Liver (tissue), 9 donors: ENCODE data around the gene UBR1. TPM values are rescaled to one million over a fixed set of nuclear protein-coding genes. Genes with fewer than 3 reads are reported as not detected.

Source experiments
- DNase-seq: peaks from one replicate; pipeline ENCODE4 v3.0.0-alpha.2; 2017; ENCODE audit warnings: low spot score
- H3K27ac ChIP-seq, 2 donors: one replicate each; pipeline ENCODE4 v1.7.0; 2013; ENCODE audit warnings: inconsistent platforms in 2 of 2, low read length in 2 of 2, control low read depth in 1 of 2, low read depth in 1 of 2, mild to moderate bottlenecking in 1 of 2
- H3K27me3 ChIP-seq, 4 donors: one replicate each; pipeline versions ENCODE4 v1.6.1 to v1.7.0; 2013; ENCODE audit warnings: low read length in 3 of 4, inconsistent platforms in 1 of 4, mild to moderate bottlenecking in 1 of 4, moderate library complexity in 1 of 4; ENCODE audit not compliant: control insufficient read depth in 4 of 4, insufficient read depth in 4 of 4
- H3K36me3 ChIP-seq, 4 donors: one replicate each; pipeline versions ENCODE4 v1.6.1 to v1.7.0; 2013; ENCODE audit warnings: low read length in 3 of 4, mild to moderate bottlenecking in 3 of 4, low read depth in 1 of 4, moderate library complexity in 1 of 4; ENCODE audit not compliant: control insufficient read depth in 4 of 4, insufficient read depth in 3 of 4
- H3K4me1 ChIP-seq, 4 donors: one replicate each; pipeline versions ENCODE4 v1.6.1 to v1.7.0; 2013; ENCODE audit warnings: low read length in 3 of 4, mild to moderate bottlenecking in 3 of 4, moderate library complexity in 1 of 4; ENCODE audit not compliant: control insufficient read depth in 4 of 4, insufficient read depth in 4 of 4
- H3K4me3 ChIP-seq, 3 donors: one replicate each; pipeline versions ENCODE4 v1.6.1 to v1.7.0; 2013; ENCODE audit warnings: low read length in 3 of 3, control low read depth in 1 of 3, low read depth in 1 of 3, mild to moderate bottlenecking in 1 of 3
- H3K9ac ChIP-seq, 2 donors: one replicate each; pipeline ENCODE4 v1.7.0; 2013; ENCODE audit warnings: low read length in 2 of 2, mild to moderate bottlenecking in 2 of 2, moderate library complexity in 2 of 2, control low read depth in 1 of 2, low read depth in 1 of 2
- H3K9me3 ChIP-seq, 4 donors: one replicate each; pipeline versions ENCODE4 v1.6.1 to v1.7.0; 2013; ENCODE audit warnings: low read length in 3 of 4; ENCODE audit not compliant: control insufficient read depth in 4 of 4
- EGR1 ChIP-seq, 2 donors: IDR thresholded peaks; 2 replicates each; pipeline ENCODE4 v1.6.1; 2016 to 2018; ENCODE audit warnings: antibody characterized with exemption in 2 of 2, low read depth in 2 of 2
- FOXA1 ChIP-seq: IDR thresholded peaks from 2 replicates; pipeline ENCODE4 v1.6.1; 2016; ENCODE audit warnings: antibody characterized with exemption
- FOXA2 ChIP-seq: IDR thresholded peaks from 2 replicates; pipeline ENCODE4 v1.6.1; 2016; ENCODE audit warnings: antibody characterized with exemption
- GABPA ChIP-seq, 2 donors: IDR thresholded peaks in 1 of 2; conservative IDR thresholded peaks in 1 of 2; 2 replicates each; pipeline ENCODE4 v1.6.1; 2016; ENCODE audit warnings: antibody characterized with exemption in 2 of 2, mild to moderate bottlenecking in 1 of 2, moderate library complexity in 1 of 2
- HNF4A ChIP-seq, 2 donors: conservative IDR thresholded peaks; 2 replicates each; pipeline ENCODE4 v1.6.1; 2016; ENCODE audit warnings: antibody characterized with exemption in 2 of 2, mild to moderate bottlenecking in 2 of 2
- HNF4G ChIP-seq: IDR thresholded peaks from 2 replicates; pipeline ENCODE4 v1.6.1; 2016; ENCODE audit warnings: antibody characterized with exemption
- RAD21 ChIP-seq, 2 donors: IDR thresholded peaks; 2 replicates each; pipeline ENCODE4 v1.6.1; 2016; ENCODE audit warnings: antibody characterized with exemption in 2 of 2, mild to moderate bottlenecking in 2 of 2
- RXRA ChIP-seq, 2 donors: IDR thresholded peaks; 2 replicates each; pipeline ENCODE4 v1.6.1; 2017 to 2018; ENCODE audit warnings: antibody characterized with exemption in 2 of 2, mild to moderate bottlenecking in 1 of 2
- YY1 ChIP-seq: IDR thresholded peaks from 2 replicates; pipeline ENCODE4 v1.6.1; 2016; ENCODE audit warnings: antibody characterized with exemption, mild to moderate bottlenecking
- WGBS: extraction: QIAGEN DNeasy Blood & Tissue Kit; methylation state at CpG from one replicate; pipeline ENCODE4 v1.1.7; 2013; 5-methylcytosine and 5-hydroxymethylcytosine counted together
- polyA plus RNA-seq, 2 donors: library from polyadenylated mRNA; stranded (reverse) in 1 of 2; unstranded in 1 of 2; fragments of 200-250 nt in 1 of 2; fragments of >200 nt in 1 of 2; fragmentation: Nextera tagmentation in 1 of 2; extraction: Ambion mirVana in 1 of 2; gene quantifications; one replicate each; pipeline versions ENCODE4 v1.2.1 to v1.2.3, GENCODE V29; 2013 to 2015
- total RNA-seq, 2 donors: library from RNA; depleted of rRNA; stranded (reverse); fragments of >200 nt; gene quantifications; one replicate each; pipeline ENCODE4 v1.2.3, GENCODE V29; 2014
- TF ChIP-seq, protein P1 (sequence below): IDR thresholded peaks from 2 replicates; pipeline ENCODE4 v1.6.1; 2016; ENCODE audit warnings: antibody characterized with exemption
- TF ChIP-seq, protein P2 (sequence below): IDR thresholded peaks from 2 replicates; pipeline ENCODE4 v1.6.1; 2016; ENCODE audit warnings: antibody characterized with exemption, mild to moderate bottlenecking
- TF ChIP-seq, protein P3 (sequence below): IDR thresholded peaks from 2 replicates; pipeline ENCODE4 v1.6.1; 2016; ENCODE audit warnings: antibody characterized with exemption
- TF ChIP-seq, protein P4 (sequence below): IDR thresholded peaks from 2 replicates; pipeline ENCODE4 v1.6.1; 2016; ENCODE audit warnings: antibody characterized with exemption
- TF ChIP-seq, protein P5 (sequence below): fragments of 150-350 bp; IDR thresholded peaks from 2 replicates; pipeline ENCODE4 v1.5.1; 2017; ENCODE audit warnings: improper control_type of control experiment, low read depth, low read length; ENCODE audit not compliant: missing input control
- donor health status: healthy.
- donor health status: healthy.
- donor health status: healthy.
- donor health status: healthy.
- donor health status: healthy.

UBR1 gene
- total and polyA plus RNA-seq, 4 donors, result 3.7 to 25.3 (median 10.9) TPM

DNA sequence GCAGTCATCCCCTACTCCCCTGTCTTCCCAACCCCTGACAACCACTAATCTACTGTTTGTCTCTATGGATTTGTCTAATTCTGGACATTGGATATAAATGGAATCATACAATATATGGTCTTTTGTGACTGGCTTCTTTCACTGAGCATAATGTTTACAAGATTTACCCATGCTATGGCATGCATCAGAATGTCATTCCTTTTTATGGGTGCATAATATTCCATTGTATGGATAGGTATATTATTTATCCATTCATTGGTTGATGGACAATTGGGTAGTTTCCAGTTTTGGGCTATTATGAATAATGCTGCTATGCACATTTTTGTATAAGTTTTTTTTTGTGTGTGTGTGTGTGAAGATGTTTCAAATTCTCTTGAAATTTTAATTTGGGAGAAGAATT is 168.7 kb downstream of the UBR1 start:
- no peaks in the 10 kb centered on the region for H3K27me3 ChIP-seq
- no peak overlapping the region for H3K9ac ChIP-seq
- no peaks in the 10 kb centered on the region for H3K36me3 ChIP-seq
- no peaks in the 10 kb centered on the region for H3K4me1 ChIP-seq
- H3K9me3 ChIP-seq, result no peaks in the 10 kb centered on the region
- DNase-seq, result no peak
- no peak overlapping the region for H3K27ac ChIP-seq
- no peak overlapping the region for H3K4me3 ChIP-seq
- TF ChIP-seq FOXA2 (no peak), RAD21 (IDR thresholded peaks at IDR 0.05) (no peak), GABPA (IDR thresholded peaks at IDR 0.05 in 1 of 2, conservative IDR thresholded peaks at IDR 0.05 in 1 of 2) (no peak), HNF4A (conservative IDR thresholded peaks at IDR 0.05) (no peak), RXRA (IDR thresholded peaks at IDR 0.05) (no peak), EGR1 (IDR thresholded peaks at IDR 0.05; ENCODE audit: low read depth in 2 of 2) (no peak), FOXA1 (no peak)
- TF ChIP-seq, protein P1, sequence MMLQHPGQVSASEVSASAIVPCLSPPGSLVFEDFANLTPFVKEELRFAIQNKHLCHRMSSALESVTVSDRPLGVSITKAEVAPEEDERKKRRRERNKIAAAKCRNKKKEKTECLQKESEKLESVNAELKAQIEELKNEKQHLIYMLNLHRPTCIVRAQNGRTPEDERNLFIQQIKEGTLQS, result no peak
- TF ChIP-seq, protein P2, sequence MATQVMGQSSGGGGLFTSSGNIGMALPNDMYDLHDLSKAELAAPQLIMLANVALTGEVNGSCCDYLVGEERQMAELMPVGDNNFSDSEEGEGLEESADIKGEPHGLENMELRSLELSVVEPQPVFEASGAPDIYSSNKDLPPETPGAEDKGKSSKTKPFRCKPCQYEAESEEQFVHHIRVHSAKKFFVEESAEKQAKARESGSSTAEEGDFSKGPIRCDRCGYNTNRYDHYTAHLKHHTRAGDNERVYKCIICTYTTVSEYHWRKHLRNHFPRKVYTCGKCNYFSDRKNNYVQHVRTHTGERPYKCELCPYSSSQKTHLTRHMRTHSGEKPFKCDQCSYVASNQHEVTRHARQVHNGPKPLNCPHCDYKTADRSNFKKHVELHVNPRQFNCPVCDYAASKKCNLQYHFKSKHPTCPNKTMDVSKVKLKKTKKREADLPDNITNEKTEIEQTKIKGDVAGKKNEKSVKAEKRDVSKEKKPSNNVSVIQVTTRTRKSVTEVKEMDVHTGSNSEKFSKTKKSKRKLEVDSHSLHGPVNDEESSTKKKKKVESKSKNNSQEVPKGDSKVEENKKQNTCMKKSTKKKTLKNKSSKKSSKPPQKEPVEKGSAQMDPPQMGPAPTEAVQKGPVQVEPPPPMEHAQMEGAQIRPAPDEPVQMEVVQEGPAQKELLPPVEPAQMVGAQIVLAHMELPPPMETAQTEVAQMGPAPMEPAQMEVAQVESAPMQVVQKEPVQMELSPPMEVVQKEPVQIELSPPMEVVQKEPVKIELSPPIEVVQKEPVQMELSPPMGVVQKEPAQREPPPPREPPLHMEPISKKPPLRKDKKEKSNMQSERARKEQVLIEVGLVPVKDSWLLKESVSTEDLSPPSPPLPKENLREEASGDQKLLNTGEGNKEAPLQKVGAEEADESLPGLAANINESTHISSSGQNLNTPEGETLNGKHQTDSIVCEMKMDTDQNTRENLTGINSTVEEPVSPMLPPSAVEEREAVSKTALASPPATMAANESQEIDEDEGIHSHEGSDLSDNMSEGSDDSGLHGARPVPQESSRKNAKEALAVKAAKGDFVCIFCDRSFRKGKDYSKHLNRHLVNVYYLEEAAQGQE, result no peak
- TF ChIP-seq, protein P3, sequence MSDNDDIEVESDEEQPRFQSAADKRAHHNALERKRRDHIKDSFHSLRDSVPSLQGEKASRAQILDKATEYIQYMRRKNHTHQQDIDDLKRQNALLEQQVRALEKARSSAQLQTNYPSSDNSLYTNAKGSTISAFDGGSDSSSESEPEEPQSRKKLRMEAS, result no peak
- TF ChIP-seq, protein P4, sequence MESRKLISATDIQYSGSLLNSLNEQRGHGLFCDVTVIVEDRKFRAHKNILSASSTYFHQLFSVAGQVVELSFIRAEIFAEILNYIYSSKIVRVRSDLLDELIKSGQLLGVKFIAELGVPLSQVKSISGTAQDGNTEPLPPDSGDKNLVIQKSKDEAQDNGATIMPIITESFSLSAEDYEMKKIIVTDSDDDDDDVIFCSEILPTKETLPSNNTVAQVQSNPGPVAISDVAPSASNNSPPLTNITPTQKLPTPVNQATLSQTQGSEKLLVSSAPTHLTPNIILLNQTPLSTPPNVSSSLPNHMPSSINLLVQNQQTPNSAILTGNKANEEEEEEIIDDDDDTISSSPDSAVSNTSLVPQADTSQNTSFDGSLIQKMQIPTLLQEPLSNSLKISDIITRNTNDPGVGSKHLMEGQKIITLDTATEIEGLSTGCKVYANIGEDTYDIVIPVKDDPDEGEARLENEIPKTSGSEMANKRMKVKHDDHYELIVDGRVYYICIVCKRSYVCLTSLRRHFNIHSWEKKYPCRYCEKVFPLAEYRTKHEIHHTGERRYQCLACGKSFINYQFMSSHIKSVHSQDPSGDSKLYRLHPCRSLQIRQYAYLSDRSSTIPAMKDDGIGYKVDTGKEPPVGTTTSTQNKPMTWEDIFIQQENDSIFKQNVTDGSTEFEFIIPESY, result no peak

DNA sequence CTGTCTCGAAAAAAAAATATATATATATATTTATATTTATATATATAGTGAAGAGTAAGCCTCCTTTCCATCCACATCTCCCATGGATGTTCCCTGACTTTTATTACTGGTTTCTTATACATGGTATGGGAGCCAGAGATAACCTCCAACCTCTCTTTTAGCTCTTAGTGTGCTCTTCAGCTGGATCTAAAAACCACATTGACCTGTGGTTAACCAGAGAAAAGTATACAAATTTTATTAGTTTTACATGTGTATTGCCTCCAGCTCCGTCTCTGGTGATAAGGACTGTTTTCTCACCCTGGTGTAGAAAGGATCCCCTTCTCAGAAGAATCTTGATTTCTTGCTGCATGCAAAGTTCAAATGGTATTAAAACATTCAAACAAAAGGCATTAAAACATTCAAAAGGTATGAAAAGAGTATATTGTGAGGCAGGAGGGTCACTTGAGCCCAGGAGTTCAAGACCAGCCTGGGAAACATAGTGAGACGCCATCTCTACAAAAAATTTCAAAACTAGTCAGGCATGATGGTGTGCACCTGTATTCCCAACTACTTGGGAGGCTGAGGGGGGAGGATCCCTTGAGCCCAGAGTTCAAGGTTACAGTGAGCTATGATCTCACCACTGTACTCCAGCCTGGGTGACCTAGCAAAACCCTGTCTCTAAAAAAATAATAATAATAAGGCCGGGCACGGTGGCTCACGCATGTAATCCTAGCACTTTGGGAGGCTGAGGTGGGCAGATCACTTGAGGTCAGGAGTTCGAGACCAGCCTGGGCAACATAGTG is 171.8 kb downstream of the UBR1 start:
- TF ChIP-seq HNF4G (no peak), HNF4A (conservative IDR thresholded peaks at IDR 0.05) (no peak), YY1 (no peak), RXRA (IDR thresholded peaks at IDR 0.05) (no peak), GABPA (IDR thresholded peaks at IDR 0.05 in 1 of 2, conservative IDR thresholded peaks at IDR 0.05 in 1 of 2) (no peak)
- TF ChIP-seq, protein P3, result no peak
- TF ChIP-seq, protein P1, result no peak
- TF ChIP-seq, protein P2, result no peak
- TF ChIP-seq, protein P5, sequence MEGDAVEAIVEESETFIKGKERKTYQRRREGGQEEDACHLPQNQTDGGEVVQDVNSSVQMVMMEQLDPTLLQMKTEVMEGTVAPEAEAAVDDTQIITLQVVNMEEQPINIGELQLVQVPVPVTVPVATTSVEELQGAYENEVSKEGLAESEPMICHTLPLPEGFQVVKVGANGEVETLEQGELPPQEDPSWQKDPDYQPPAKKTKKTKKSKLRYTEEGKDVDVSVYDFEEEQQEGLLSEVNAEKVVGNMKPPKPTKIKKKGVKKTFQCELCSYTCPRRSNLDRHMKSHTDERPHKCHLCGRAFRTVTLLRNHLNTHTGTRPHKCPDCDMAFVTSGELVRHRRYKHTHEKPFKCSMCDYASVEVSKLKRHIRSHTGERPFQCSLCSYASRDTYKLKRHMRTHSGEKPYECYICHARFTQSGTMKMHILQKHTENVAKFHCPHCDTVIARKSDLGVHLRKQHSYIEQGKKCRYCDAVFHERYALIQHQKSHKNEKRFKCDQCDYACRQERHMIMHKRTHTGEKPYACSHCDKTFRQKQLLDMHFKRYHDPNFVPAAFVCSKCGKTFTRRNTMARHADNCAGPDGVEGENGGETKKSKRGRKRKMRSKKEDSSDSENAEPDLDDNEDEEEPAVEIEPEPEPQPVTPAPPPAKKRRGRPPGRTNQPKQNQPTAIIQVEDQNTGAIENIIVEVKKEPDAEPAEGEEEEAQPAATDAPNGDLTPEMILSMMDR, result no peak
- no peak overlapping the region for H3K4me3 ChIP-seq
- no peak overlapping the region for H3K27ac ChIP-seq
- H3K4me1 ChIP-seq, result no peaks in the 10 kb centered on the region
- H3K36me3 ChIP-seq, result no peaks in the 10 kb centered on the region
- H3K9me3 ChIP-seq, result no peaks in the 10 kb centered on the region
- no peak for DNase-seq
- no peaks in the 10 kb centered on the region for H3K27me3 ChIP-seq
- no peak overlapping the region for H3K9ac ChIP-seq
- WGBS, result 85% methylated on average over 7 of the region's 7 CpGs
